Adrenal gland (tissue), 12 donors: ENCODE results near the gene MAPK1. TPM values are rescaled to one million over a fixed set of nuclear protein-coding genes. Genes with fewer than 3 reads are reported as not detected.

Experiments
- DNase-seq, 7 donors: peaks; one replicate each; pipeline ENCODE4 v3.0.0-alpha.2; 2019 to 2020
- H3K27ac ChIP-seq, 5 donors: fragments of 200-600 bp; sonication (generic) in 4 of 5; 1 replicate in 3 of 5; 2 replicates in 2 of 5; pipeline versions ENCODE4 v1.5.1 to v1.8.0; 2016 to 2020; ENCODE audit warnings: mild to moderate bottlenecking in 1 of 5
- H3K27me3 ChIP-seq: fragments of 200-600 bp; 2 replicates; pipeline ENCODE4 v1.8.0; 2021
- H3K36me3 ChIP-seq, 2 donors: fragments of 200-600 bp; replicated peaks in 1 of 2; 1 replicate in 1 of 2; 2 replicates in 1 of 2; pipeline versions ENCODE4 v1.5.1 to v1.8.0; 2018 to 2022
- H3K4me1 ChIP-seq, 2 donors: fragments of 200-600 bp; replicated peaks in 1 of 2; 1 replicate in 1 of 2; 2 replicates in 1 of 2; pipeline versions ENCODE4 v1.5.1 to v1.8.0; 2018 to 2021
- H3K4me3 ChIP-seq, 4 donors: fragments of 200-600 bp; sonication (generic) in 3 of 4; one replicate each; pipeline ENCODE4 v1.5.1; 2016 to 2018
- H3K9me3 ChIP-seq, 3 donors: fragments of 200-600 bp; sonication (generic) in 1 of 3; replicated peaks in 1 of 3; 1 replicate in 2 of 3; 2 replicates in 1 of 3; pipeline versions ENCODE4 v1.5.1 to v1.8.0; 2016 to 2021
- CTCF ChIP-seq, 6 experiments: fragments of 450-650 bp in 4 of 6; fragments of 200-600 bp in 2 of 6; sonication (generic) in 1 of 6; IDR thresholded peaks; 1 replicate in 5 of 6; 2 replicates in 1 of 6; pipeline versions ENCODE4 v1.5.1 to v1.8.0; 2016 to 2021; ENCODE audit warnings: antibody characterized with exemption in 6 of 6, mild to moderate bottlenecking in 2 of 6, moderate library complexity in 1 of 6
- POLR2A ChIP-seq, 2 donors: fragments of 450-650 bp; IDR thresholded peaks; one replicate each; pipeline ENCODE4 v1.6.1; 2017; ENCODE audit warnings: antibody characterized with exemption in 2 of 2, mild to moderate bottlenecking in 2 of 2, moderate library complexity in 1 of 2
- WGBS, 4 donors: extraction: QIAGEN DNeasy Blood & Tissue Kit in 2 of 4; methylation state at CpG; one replicate each; pipeline versions ENCODE4 v1.1.5 to v1.1.7; 2013 to 2017; 5-methylcytosine and 5-hydroxymethylcytosine counted together
- intact Hi-C, 2 donors: fragments of 100-400 bp; cut with DNase I; formaldehyde crosslinking; loops; one replicate each; pipeline versions ENCODE4 v1.14.1 to v1.15.0; 2022 to 2023
- polyA plus RNA-seq, 3 donors: library from polyadenylated mRNA; stranded (reverse); fragments of 200-250 nt in 2 of 3; fragments of 350-450 nt in 1 of 3; fragmentation: Illumina TruSeq in 1 of 3; extraction: RNeasy Lipid Tissue Mini Kit (QIAGEN cat#74804) in 1 of 3; gene quantifications; one replicate each; pipeline ENCODE4 v1.2.3, GENCODE V29; 2013 to 2014
- total RNA-seq, 9 donors: library from RNA; depleted of rRNA in 4 of 9; stranded (reverse); fragments of >200 nt in 4 of 9; fragments of 120-200 nt in 1 of 9; fragmentation: NEBNext Ultra II Directional in 1 of 9; extraction: Animal tissue kit (Norgen Biotek cat#: 25700) in 1 of 9; gene quantifications; one replicate each; pipeline versions ENCODE4 v1.1.0 to v1.2.4, GENCODE V29; 2013 to 2023
- donor health status: healthy with polysubstance abuse.
- donor health status: Bipolar disorder and iron deficiency.
- donor health status: DM: yes; HTN: yes; CAD: no.
- donor health status: DM: no; HTN: no; CAD: no.
- donor health status: DM: no; HTN: no; CAD: no.
- donor health status: DM: yes; HTN: yes; CAD: no.

MAPK1 gene
- total and polyA plus RNA-seq, 12 donors = 9.6 to 201 (median 94.4) TPM

DNA sequence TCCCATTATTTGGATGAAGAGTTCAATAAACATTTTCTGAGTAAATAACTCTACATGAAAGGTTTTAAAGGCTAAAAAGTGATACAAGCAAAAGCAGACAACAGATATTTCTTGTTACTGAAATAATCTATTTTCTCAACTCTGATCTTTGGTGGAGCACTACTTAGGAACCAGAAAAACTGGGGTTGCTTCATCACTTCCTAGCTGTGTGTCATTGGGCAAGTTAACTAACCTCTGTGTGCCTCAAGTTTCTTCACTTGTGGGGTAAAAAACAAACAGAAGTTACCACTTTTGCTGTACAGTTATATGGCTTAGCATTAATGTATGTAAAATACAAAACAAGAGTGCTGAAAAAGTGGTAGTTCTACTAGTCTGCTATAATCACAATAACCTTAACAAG lies 5.6 kb downstream of the MAPK1 start:
- Histone ChIP-seq H3K27ac (peak overlapping the region in 1 of 5 donors; percentile 3), H3K9me3 (no peaks in the 10 kb centered on the region), H3K4me3 (no peak overlapping the region), H3K36me3 (no peaks in the 10 kb centered on the region), H3K4me1 (peaks cover 8 to 86% of the 10 kb centered on the region in 2 donors), H3K27me3 (no peaks in the 10 kb centered on the region)
- intact Hi-C loops = loop anchor here in 1 of 2 donors (10.0 kb wide), 2 partner anchors 57 to 73 kb away; no protein-coding TSS in a partner anchor
- DNase-seq = no peak
- TF ChIP-seq POLR2A (IDR thresholded peaks at IDR 0.05) (no peak), CTCF (IDR thresholded peaks at IDR 0.05) (no peak)

GRCh38 chr22:21861264-21861848 lies 6.1 kb downstream of the MAPK1 start:
- 88 to 98% (median 89%) methylated on average over 3 of the region's 3 CpGs for WGBS, 4 donors
- H3K4me1 ChIP-seq = peaks cover 8 to 91% of the 10 kb centered on the region in 2 donors
- H3K27me3 ChIP-seq = no peaks in the 10 kb centered on the region
- H3K27ac ChIP-seq = peak overlapping the region in 1 of 5 donors; percentile 3
- H3K4me3 ChIP-seq = no peak overlapping the region
- no peak for DNase-seq
- no peak for TF ChIP-seq POLR2A (IDR thresholded peaks at IDR 0.05)
- TF ChIP-seq CTCF (IDR thresholded peaks at IDR 0.05) = no peak
- intact Hi-C loops = loop anchor here in 1 of 2 donors (10.0 kb wide), 2 partner anchors 57 to 73 kb away; no protein-coding TSS in a partner anchor
- no peaks in the 10 kb centered on the region for H3K36me3 ChIP-seq
- H3K9me3 ChIP-seq = no peaks in the 10 kb centered on the region

GRCh38 chr22:21860491-21861039 lies 6.9 kb downstream of the MAPK1 start:
- WGBS, 4 donors = 56 to 59% (median 57%) methylated on average over 3 to 4 of the region's 4 CpGs
- TF ChIP-seq POLR2A (IDR thresholded peaks at IDR 0.05) (no peak), CTCF (IDR thresholded peaks at IDR 0.05) (no peak)
- Histone ChIP-seq H3K27ac (peak overlapping the region in 1 of 5 donors; percentile 31), H3K27me3 (no peaks in the 10 kb centered on the region), H3K36me3 (no peaks in the 10 kb centered on the region), H3K4me3 (no peak overlapping the region), H3K4me1 (peaks cover 8 to 93% of the 10 kb centered on the region in 2 donors), H3K9me3 (no peaks in the 10 kb centered on the region)
- intact Hi-C loops = loop anchor here in 1 of 2 donors (10.0 kb wide), 2 partner anchors 56 to 74 kb away; no protein-coding TSS in a partner anchor
- no peak for DNase-seq

DNA sequence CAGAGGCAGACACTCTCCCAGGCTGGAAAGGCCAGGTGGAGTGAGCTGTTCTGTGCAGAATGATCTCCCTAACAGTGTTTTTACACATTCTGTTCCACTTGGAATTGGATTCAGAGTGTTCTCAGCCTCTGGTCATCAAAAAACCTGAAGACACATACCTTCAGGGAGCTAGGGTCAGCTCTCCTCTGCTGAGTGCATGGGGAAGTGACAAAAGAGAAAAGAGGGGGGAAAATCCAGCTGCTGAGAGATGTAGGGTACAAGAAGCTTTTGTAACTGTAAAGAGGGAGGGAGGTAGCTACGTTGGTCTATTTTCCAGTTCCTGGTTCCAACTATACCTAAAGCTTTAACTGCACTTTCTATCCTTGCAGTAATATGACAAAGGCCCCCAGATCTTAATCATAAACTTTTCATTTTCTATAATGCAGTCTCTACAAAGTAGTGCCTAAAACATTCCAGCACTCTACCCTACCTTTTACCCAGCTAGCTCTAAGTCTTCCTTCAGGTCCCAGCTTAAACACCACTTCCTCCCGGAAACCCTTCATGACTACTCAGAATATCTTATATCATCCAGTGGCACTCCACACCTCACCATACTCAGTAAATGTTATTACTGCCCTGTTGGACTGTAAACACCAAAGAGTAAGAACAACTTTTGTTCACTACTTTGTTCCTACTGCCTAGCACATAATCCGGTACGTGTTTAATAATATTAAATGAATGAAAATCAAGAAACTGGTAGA lies 9.2 kb downstream of the MAPK1 start:
- Histone ChIP-seq H3K9me3 (no peaks in the 10 kb centered on the region), H3K4me1 (peaks cover 15 to 87% of the 10 kb centered on the region in 2 donors), H3K27me3 (no peaks in the 10 kb centered on the region), H3K4me3 (no peak overlapping the region), H3K27ac (no peak overlapping the region), H3K36me3 (no peaks in the 10 kb centered on the region)
- DNase-seq = no peak
- intact Hi-C loops = no loop called here
- WGBS, 4 donors = 76 to 81% (median 78%) methylated on average over 4 of the region's 4 CpGs
- TF ChIP-seq CTCF (IDR thresholded peaks at IDR 0.05) (no peak), POLR2A (IDR thresholded peaks at IDR 0.05) (no peak)
